Measurements from ENCODE around the gene ACOT9. TPM values are rescaled to one million over a fixed set of nuclear protein-coding genes. Genes with fewer than 3 reads are reported as not detected.
"Not testable (repeated sequence)": the region's sequence is repeated elsewhere in the genome, so short reads cannot be mapped to it uniquely, and the experiment has no call there.

ACOT9 gene
- total and polyA plus RNA-seq, 5 donors from 2014 or later: 20.0 to 51.6 (median 26.3) TPM

DNA sequence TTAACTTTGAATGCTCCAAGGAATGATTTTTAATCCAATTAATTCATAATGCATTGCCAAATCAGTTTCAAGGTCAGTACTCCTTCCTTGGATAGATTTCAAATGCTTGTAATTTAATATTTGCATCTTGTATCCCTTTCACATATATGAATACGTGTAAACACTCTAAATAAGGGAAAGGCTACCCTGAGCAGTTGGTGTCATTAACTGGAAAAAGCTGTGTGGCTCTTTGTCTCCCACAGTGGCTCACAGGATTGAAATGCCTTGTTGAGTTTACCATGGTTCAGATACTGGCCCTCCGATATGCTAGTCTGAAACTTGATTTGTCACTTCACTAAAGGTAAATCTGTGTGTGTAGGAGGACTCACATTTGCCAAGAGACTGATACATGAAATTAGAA, 16.7 kb upstream of the ACOT9 start:
- Mint-ChIP-seq H3K27ac (no peak overlapping the region), H3K36me3 (no peaks in the 10 kb centered on the region), H3K4me3 (no peak overlapping the region), H3K27me3 (no peaks in the 10 kb centered on the region), H3K9me3 (no peaks in the 10 kb centered on the region), H3K4me1 (peaks cover 0 to 6% (median 4%) of the 10 kb centered on the region in 4 donors)
- no peak for DNase-seq
- Histone ChIP-seq H3K36me3 (ENCODE audit: control insufficient read depth, insufficient read depth, low read length) (no peaks in the 10 kb centered on the region), H3K27me3 (ENCODE audit: control insufficient read depth, insufficient read depth, low read length) (no peaks in the 10 kb centered on the region), H3K4me1 (ENCODE audit: control insufficient read depth, insufficient read depth, low read length, poor library complexity, severe bottlenecking) (no peaks in the 10 kb centered on the region), H3K9me3 (ENCODE audit: control insufficient read depth in 2 of 2, low read length in 2 of 2) (no peaks in the 10 kb centered on the region), H3K4me3 (ENCODE audit: low read depth, low read length) (no peak overlapping the region), H3K27ac (ENCODE audit: insufficient read depth, low read length, poor library complexity, severe bottlenecking) (no peak overlapping the region)
- ATAC-seq (ENCODE audit: low read depth in 2 of 2): no peak

- H3K4me3 Mint-ChIP-seq: no peak overlapping the region
- ATAC-seq (ENCODE audit: low read depth in 2 of 2): peak; percentile 52 to 65
- H3K9me3 Mint-ChIP-seq: no peaks in the 10 kb centered on the region
- H3K9me3 ChIP-seq (ENCODE audit: control insufficient read depth in 2 of 2, low read length in 2 of 2): no peaks in the 10 kb centered on the region
- no peaks in the 10 kb centered on the region for H3K36me3 Mint-ChIP-seq
- H3K4me1 ChIP-seq (ENCODE audit: control insufficient read depth, insufficient read depth, low read length, poor library complexity, severe bottlenecking): no peaks in the 10 kb centered on the region
- H3K36me3 ChIP-seq (ENCODE audit: control insufficient read depth, insufficient read depth, low read length): no peaks in the 10 kb centered on the region
- peak; percentile 29 to 82 (median 61) for DNase-seq
- H3K4me1 Mint-ChIP-seq: peaks cover 0 to 4% (median 2%) of the 10 kb centered on the region in 4 donors
- H3K27me3 Mint-ChIP-seq: no peaks in the 10 kb centered on the region
- no peak overlapping the region for H3K4me3 ChIP-seq (ENCODE audit: low read depth, low read length)
- no peaks in the 10 kb centered on the region for H3K27me3 ChIP-seq (ENCODE audit: control insufficient read depth, insufficient read depth, low read length)
- no peak overlapping the region for H3K27ac ChIP-seq (ENCODE audit: insufficient read depth, low read length, poor library complexity, severe bottlenecking)
- H3K27ac Mint-ChIP-seq: no peak overlapping the region
These were observed 13.1 kb upstream of the ACOT9 start for GRCh38 chrX:23756165-23756564.

DNA sequence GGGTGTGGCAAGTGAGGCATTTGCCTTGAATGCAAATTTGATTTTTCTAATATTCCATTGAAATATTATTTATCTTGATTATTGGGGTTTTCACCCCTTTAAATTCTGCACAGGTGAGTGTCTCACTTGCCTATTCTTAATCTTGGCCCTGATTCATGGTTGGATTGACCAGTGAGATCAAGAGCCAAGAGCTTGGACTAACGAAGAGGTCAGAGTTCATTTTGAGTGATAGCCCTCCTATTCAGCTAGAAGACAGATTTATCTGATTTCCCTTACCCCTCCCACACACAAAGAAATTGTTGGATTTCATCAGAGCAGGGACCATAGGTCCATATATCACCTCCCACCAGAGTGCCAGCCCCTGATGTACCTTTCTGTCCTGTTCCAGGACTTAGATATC, 11.6 kb upstream of the ACOT9 start:
- H3K36me3 ChIP-seq (ENCODE audit: control insufficient read depth, insufficient read depth, low read length): no peaks in the 10 kb centered on the region
- H3K4me3 ChIP-seq (ENCODE audit: low read depth, low read length): no peak overlapping the region
- H3K4me1 ChIP-seq (ENCODE audit: control insufficient read depth, insufficient read depth, low read length, poor library complexity, severe bottlenecking): no peaks in the 10 kb centered on the region
- no peak overlapping the region for H3K4me3 Mint-ChIP-seq
- H3K27me3 Mint-ChIP-seq: no peaks in the 10 kb centered on the region
- H3K36me3 Mint-ChIP-seq: no peaks in the 10 kb centered on the region
- ATAC-seq (ENCODE audit: low read depth in 2 of 2) (no peak), DNase-seq (no peak)
- no peak overlapping the region for H3K27ac ChIP-seq (ENCODE audit: insufficient read depth, low read length, poor library complexity, severe bottlenecking)
- no peaks in the 10 kb centered on the region for H3K27me3 ChIP-seq (ENCODE audit: control insufficient read depth, insufficient read depth, low read length)
- no peaks in the 10 kb centered on the region for H3K9me3 ChIP-seq (ENCODE audit: control insufficient read depth in 2 of 2, low read length in 2 of 2)
- H3K9me3 Mint-ChIP-seq: no peaks in the 10 kb centered on the region
- no peak overlapping the region for H3K27ac Mint-ChIP-seq
- H3K4me1 Mint-ChIP-seq: peaks cover 0 to 4% (median 2%) of the 10 kb centered on the region in 4 donors

DNA sequence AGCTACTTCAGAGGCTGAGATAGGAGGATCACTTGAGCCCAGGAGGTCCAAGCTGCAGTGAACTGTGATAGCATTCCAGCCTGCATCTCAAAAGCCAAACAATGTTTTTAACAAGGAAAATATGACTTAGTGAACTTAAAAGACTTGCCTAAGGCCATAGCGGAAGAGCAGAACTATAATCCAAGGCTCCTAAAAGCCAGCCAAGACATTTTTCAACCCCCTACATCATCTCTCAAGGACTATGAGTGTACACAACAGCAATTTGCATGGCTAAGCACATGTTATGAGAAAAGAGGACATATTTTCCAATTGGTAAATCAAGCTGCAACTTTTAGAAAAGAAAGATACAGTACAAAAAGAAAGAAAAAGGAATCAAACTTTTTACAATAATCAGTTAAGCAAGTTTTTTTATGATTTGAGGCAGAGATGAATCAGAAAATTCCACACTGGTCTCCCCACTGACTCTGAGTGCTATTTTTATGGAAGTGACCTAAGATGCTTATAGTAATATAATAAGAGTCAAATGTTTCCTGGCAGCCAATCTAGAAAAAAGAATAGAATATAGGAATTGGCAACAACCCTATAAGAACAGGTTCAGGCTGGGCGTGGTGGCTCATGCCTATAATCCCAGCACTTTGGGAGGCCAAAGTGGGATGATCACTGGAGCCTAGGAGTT, 9.8 kb upstream of the ACOT9 start:
- H3K4me1 ChIP-seq (ENCODE audit: control insufficient read depth, insufficient read depth, low read length, poor library complexity, severe bottlenecking): no peaks in the 10 kb centered on the region
- Mint-ChIP-seq H3K4me1 (peaks cover 0 to 4% (median 2%) of the 10 kb centered on the region in 4 donors), H3K36me3 (no peaks in the 10 kb centered on the region), H3K4me3 (no peak overlapping the region), H3K9me3 (no peaks in the 10 kb centered on the region), H3K27ac (peak overlapping the region in 1 of 3 donors; percentile 48), H3K27me3 (no peaks in the 10 kb centered on the region)
- no peak overlapping the region for H3K4me3 ChIP-seq (ENCODE audit: low read depth, low read length)
- no peaks in the 10 kb centered on the region for H3K36me3 ChIP-seq (ENCODE audit: control insufficient read depth, insufficient read depth, low read length)
- no peaks in the 10 kb centered on the region for H3K9me3 ChIP-seq (ENCODE audit: control insufficient read depth in 2 of 2, low read length in 2 of 2)
- H3K27ac ChIP-seq (ENCODE audit: insufficient read depth, low read length, poor library complexity, severe bottlenecking): no peak overlapping the region
- DNase-seq (no peak), ATAC-seq (ENCODE audit: low read depth in 2 of 2) (no peak)
- H3K27me3 ChIP-seq (ENCODE audit: control insufficient read depth, insufficient read depth, low read length): no peaks in the 10 kb centered on the region

DNA sequence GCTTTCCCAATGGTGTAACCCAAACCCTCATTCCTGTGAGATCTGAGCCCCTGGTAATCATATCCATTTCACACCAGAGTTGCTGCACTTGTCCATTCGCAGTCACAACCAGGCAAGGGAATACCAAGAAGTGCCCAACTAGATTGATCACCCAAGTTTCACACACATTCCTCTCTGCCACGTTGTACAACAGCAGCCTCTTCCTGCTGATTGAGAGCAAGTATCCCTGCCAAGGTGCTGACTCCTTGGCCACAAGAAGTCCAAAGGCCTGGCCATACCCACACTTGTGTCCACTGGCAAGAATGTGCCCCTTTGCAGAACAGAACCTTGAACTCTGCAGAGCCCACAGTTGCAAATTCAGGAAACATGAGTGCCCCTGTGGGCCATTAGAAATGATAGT, 6.5 kb upstream of the ACOT9 start:
- ATAC-seq (ENCODE audit: low read depth in 2 of 2) (no peak), DNase-seq (no peak)
- no peaks in the 10 kb centered on the region for H3K27me3 ChIP-seq (ENCODE audit: control insufficient read depth, insufficient read depth, low read length)
- H3K27ac Mint-ChIP-seq: no peak overlapping the region
- H3K36me3 Mint-ChIP-seq: no peaks in the 10 kb centered on the region
- H3K9me3 Mint-ChIP-seq: peaks cover 0 to 2% (median 0%) of the 10 kb centered on the region in 7 donors
- no peak overlapping the region for H3K4me3 Mint-ChIP-seq
- no peak overlapping the region for H3K27ac ChIP-seq (ENCODE audit: insufficient read depth, low read length, poor library complexity, severe bottlenecking)
- peaks cover 4 to 14% (median 9%) of the 10 kb centered on the region in 4 donors for H3K4me1 Mint-ChIP-seq
- peaks cover 9% of the 10 kb centered on the region for H3K4me1 ChIP-seq (ENCODE audit: control insufficient read depth, insufficient read depth, low read length, poor library complexity, severe bottlenecking)
- no peaks in the 10 kb centered on the region for H3K9me3 ChIP-seq (ENCODE audit: control insufficient read depth in 2 of 2, low read length in 2 of 2)
- H3K27me3 Mint-ChIP-seq: no peaks in the 10 kb centered on the region
- H3K4me3 ChIP-seq (ENCODE audit: low read depth, low read length): no peak overlapping the region
- H3K36me3 ChIP-seq (ENCODE audit: control insufficient read depth, insufficient read depth, low read length): no peaks in the 10 kb centered on the region

DNA sequence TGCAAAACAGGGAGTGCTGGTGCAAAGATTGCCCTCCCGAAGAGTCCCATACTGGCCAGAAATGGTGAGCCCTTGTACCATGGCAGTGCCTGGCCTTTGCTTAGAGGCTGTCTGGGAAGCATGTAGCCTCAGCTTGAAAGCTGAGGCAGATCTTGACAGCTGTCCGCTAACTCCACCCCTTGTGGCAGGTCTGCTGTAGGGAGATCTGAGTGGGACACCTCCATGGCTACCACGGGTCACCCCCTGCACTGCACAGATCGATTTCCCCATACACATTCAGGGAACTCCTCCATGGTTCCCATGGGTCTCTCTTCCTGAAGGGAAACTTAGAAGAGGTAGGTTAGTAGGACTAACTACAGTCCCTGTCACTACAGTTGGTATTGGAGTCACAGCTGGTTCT, 6.1 kb upstream of the ACOT9 start:
- Mint-ChIP-seq H3K4me1 (peaks cover 4 to 15% (median 12%) of the 10 kb centered on the region in 4 donors), H3K27me3 (no peaks in the 10 kb centered on the region), H3K4me3 (no peak overlapping the region), H3K36me3 (no peaks in the 10 kb centered on the region), H3K9me3 (peaks cover 0 to 2% (median 0%) of the 10 kb centered on the region in 7 donors), H3K27ac (no peak overlapping the region)
- H3K36me3 ChIP-seq (ENCODE audit: control insufficient read depth, insufficient read depth, low read length): no peaks in the 10 kb centered on the region
- no peaks in the 10 kb centered on the region for H3K9me3 ChIP-seq (ENCODE audit: control insufficient read depth in 2 of 2, low read length in 2 of 2)
- DNase-seq: no peak
- H3K27me3 ChIP-seq (ENCODE audit: control insufficient read depth, insufficient read depth, low read length): no peaks in the 10 kb centered on the region
- H3K4me1 ChIP-seq (ENCODE audit: control insufficient read depth, insufficient read depth, low read length, poor library complexity, severe bottlenecking): peaks cover 9% of the 10 kb centered on the region
- H3K4me3 ChIP-seq (ENCODE audit: low read depth, low read length): no peak overlapping the region
- no peak overlapping the region for H3K27ac ChIP-seq (ENCODE audit: insufficient read depth, low read length, poor library complexity, severe bottlenecking)
- ATAC-seq (ENCODE audit: low read depth in 2 of 2): no peak

DNA sequence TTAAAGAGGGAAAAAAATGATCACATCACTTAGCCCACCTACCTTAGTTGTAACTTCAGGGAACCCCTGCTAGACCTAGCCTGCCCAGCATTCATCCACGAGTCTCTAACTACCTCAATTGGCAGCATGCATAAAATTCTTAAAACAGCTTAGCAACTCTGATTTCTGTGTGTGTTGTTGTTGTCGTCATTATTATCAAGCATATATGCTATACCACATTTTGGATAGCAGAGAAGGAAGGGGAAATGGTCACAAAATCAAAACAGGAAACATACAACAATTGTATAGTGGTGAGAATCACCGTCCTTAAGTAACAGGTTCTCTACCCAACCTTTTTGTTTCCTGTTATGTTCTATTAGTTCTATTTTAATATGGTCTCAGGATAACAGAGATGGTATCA, 2.7 kb upstream of the ACOT9 start:
- H3K4me1 Mint-ChIP-seq: peaks cover 0 to 36% (median 19%) of the 10 kb centered on the region in 4 donors
- peak; percentile 46 to 53 for ATAC-seq (ENCODE audit: low read depth in 2 of 2)
- peaks cover 0 to 2% (median 0%) of the 10 kb centered on the region in 7 donors for H3K9me3 Mint-ChIP-seq
- Histone ChIP-seq H3K36me3 (ENCODE audit: control insufficient read depth, insufficient read depth, low read length) (no peaks in the 10 kb centered on the region), H3K27me3 (ENCODE audit: control insufficient read depth, insufficient read depth, low read length) (no peaks in the 10 kb centered on the region), H3K4me1 (ENCODE audit: control insufficient read depth, insufficient read depth, low read length, poor library complexity, severe bottlenecking) (peaks cover 20% of the 10 kb centered on the region), H3K9me3 (ENCODE audit: control insufficient read depth in 2 of 2, low read length in 2 of 2) (no peaks in the 10 kb centered on the region), H3K4me3 (ENCODE audit: low read depth, low read length) (peak overlapping the region; percentile 44), H3K27ac (ENCODE audit: insufficient read depth, low read length, poor library complexity, severe bottlenecking) (peak overlapping the region; percentile 66)
- peak in 2 of 3 donors; percentile 62 to 69 for DNase-seq
- H3K4me3 Mint-ChIP-seq: peak overlapping the region in 2 of 4 donors; percentile 79 to 85
- H3K36me3 Mint-ChIP-seq: no peaks in the 10 kb centered on the region
- H3K27me3 Mint-ChIP-seq: no peaks in the 10 kb centered on the region
- peak overlapping the region; percentile 0 to 74 (median 71) for H3K27ac Mint-ChIP-seq

DNA sequence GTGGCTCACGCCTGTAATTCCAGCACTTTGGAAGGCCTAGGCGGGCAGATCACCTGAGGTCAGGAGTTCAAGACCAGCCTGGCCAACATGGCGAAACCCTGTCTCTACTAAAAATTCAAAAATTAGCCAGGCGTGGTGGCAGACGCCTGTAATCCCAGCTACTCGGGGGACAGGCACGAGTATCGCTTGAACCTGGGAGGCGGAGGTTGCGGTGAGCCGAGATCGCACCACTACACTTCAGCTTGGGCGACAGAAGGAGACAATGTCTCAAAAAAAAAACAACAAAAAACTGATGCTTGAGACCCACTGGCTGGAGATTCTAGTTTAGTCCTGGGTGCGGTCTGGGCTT, 521 bp upstream of the ACOT9 start:
- not testable (repeated sequence) for H3K36me3 ChIP-seq (ENCODE audit: control insufficient read depth, insufficient read depth, low read length); H3K27me3 ChIP-seq (ENCODE audit: control insufficient read depth, insufficient read depth, low read length); H3K27me3 Mint-ChIP-seq; H3K36me3 Mint-ChIP-seq; H3K9me3 ChIP-seq (ENCODE audit: control insufficient read depth in 2 of 2, low read length in 2 of 2); DNase-seq; H3K9me3 Mint-ChIP-seq; ATAC-seq (ENCODE audit: low read depth in 2 of 2)
- Histone ChIP-seq H3K4me1 (ENCODE audit: control insufficient read depth, insufficient read depth, low read length, poor library complexity, severe bottlenecking) (peaks cover 20% of the 10 kb centered on the region), H3K4me3 (ENCODE audit: low read depth, low read length) (peak overlapping the region; percentile 18), H3K27ac (ENCODE audit: insufficient read depth, low read length, poor library complexity, severe bottlenecking) (peak overlapping the region; percentile 65)
- Mint-ChIP-seq H3K4me1 (peaks cover 0 to 47% (median 23%) of the 10 kb centered on the region in 4 donors), H3K4me3 (peak overlapping the region; percentile 79 to 93 (median 90)), H3K27ac (peak overlapping the region in 2 of 3 donors; percentile 86 to 93)
